22Rv1 (cell line): ENCODE results near the gene GNL1.
"Not testable (repeated sequence)": the region's sequence is repeated elsewhere in the genome, so short reads cannot be mapped to it uniquely, and the experiment has no call there.

Source experiments
- H3K27ac ChIP-seq: fragments of 450-650 bp; 2 replicates; pipeline ENCODE4 v1.5.1; 2017
- CTCF ChIP-seq: fragments of 450-650 bp; IDR thresholded peaks from 2 replicates; pipeline ENCODE4 v1.5.1; 2017; ENCODE audit warnings: mild to moderate bottlenecking
- ZFX ChIP-seq: fragments of 450-650 bp; IDR thresholded peaks from 2 replicates; pipeline ENCODE4 v1.6.1; 2017; ENCODE audit warnings: antibody characterized with exemption, borderline replicate concordance

GNL1 gene

GRCh38 chr6:30495993-30496392 is 60.3 kb downstream of the GNL1 start:
- H3K27ac ChIP-seq, result no peak overlapping the region
- TF ChIP-seq CTCF, result no peak
- TF ChIP-seq ZFX, result no peak

GRCh38 chr6:30495060-30495459 is 61.2 kb downstream of the GNL1 start:
- not testable (repeated sequence) for H3K27ac ChIP-seq

GRCh38 chr6:30494291-30494861 is 61.9 kb downstream of the GNL1 start:
- TF ChIP-seq CTCF (no peak), ZFX (no peak)

GRCh38 chr6:30493643-30494250 is 62.5 kb downstream of the GNL1 start:
- TF ChIP-seq CTCF (peak; percentile 16; the same call in 1 of the 2 replicates), ZFX (no peak)
- no peak overlapping the region for H3K27ac ChIP-seq

More at GRCh38 chr6:30494291-30494861, 61.9 kb downstream of the GNL1 start:
- no peak overlapping the region for H3K27ac ChIP-seq

GRCh38 chr6:30491991-30492952 is 64.0 kb downstream of the GNL1 start:
- H3K27ac ChIP-seq, result no peak overlapping the region
- TF ChIP-seq CTCF, result no peak
- TF ChIP-seq ZFX, result no peak
